GM18867 (cell line): ENCODE results near the gene PXK.

Experiments
- ATAC-seq: cut with Tn5 transposase; IDR thresholded peaks from one replicate; pipeline ENCODE4 v1.9.1; 2021; ENCODE audit warnings: mild to moderate bottlenecking, moderate library complexity; ENCODE audit not compliant: unreplicated experiment

The PXK gene

GRCh38 chr3:58459160-58459559, 126.5 kb downstream of the PXK start:
- ATAC-seq: no peak

- ATAC-seq: no peak
These were observed 130.1 kb downstream of the PXK start for GRCh38 chr3:58462829-58463180.

GRCh38 chr3:58463181-58463941, 130.7 kb downstream of the PXK start:
- peak; percentile 90 for ATAC-seq

- no peak for ATAC-seq
These were observed 131.2 kb downstream of the PXK start for GRCh38 chr3:58463942-58464271.

GRCh38 chr3:58464866-58465265, 132.2 kb downstream of the PXK start:
- no peak for ATAC-seq

GRCh38 chr3:58466899-58467563, 134.3 kb downstream of the PXK start:
- ATAC-seq: no peak

- ATAC-seq: no peak
These were observed 136.4 kb downstream of the PXK start for GRCh38 chr3:58469096-58469495.

- no peak for ATAC-seq
These were observed 137.8 kb downstream of the PXK start for GRCh38 chr3:58470363-58471024.

- no peak for ATAC-seq
These were observed 138.6 kb downstream of the PXK start for GRCh38 chr3:58471025-58471887.

GRCh38 chr3:58473275-58473674, 140.6 kb downstream of the PXK start:
- ATAC-seq: no peak

- no peak for ATAC-seq
These were observed 141.7 kb downstream of the PXK start for GRCh38 chr3:58474348-58474911.

- ATAC-seq: no peak
These were observed 142.4 kb downstream of the PXK start for GRCh38 chr3:58474967-58475578.
